ENCODE data around the gene SORCS2. TPM values are rescaled to one million over a fixed set of nuclear protein-coding genes. Genes with fewer than 3 reads are reported as not detected.

The SORCS2 gene
- total RNA-seq, 4 donors from 2014 or later = 0.19 to 0.85 (median 0.66) TPM

DNA sequence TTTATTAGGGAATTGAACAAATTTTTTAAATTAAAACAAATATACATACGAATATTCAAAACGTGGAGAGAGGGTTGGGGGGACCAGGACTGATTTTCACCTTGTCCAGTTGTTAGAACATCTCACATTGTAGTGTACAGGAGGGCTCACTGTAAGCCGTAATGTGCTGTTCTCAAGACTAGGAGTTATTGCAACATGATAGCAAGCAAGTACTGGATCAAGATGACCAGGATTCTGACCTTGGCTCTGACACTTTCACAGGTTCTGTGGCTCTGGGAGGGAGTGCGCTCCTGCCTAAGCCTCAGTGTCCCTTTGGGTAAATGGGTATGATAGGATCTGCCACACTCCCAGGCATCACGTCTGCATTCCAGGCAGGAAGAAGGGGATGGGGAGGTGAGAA, 59.0 kb downstream of the SORCS2 start:
- TF ChIP-seq, protein P1, sequence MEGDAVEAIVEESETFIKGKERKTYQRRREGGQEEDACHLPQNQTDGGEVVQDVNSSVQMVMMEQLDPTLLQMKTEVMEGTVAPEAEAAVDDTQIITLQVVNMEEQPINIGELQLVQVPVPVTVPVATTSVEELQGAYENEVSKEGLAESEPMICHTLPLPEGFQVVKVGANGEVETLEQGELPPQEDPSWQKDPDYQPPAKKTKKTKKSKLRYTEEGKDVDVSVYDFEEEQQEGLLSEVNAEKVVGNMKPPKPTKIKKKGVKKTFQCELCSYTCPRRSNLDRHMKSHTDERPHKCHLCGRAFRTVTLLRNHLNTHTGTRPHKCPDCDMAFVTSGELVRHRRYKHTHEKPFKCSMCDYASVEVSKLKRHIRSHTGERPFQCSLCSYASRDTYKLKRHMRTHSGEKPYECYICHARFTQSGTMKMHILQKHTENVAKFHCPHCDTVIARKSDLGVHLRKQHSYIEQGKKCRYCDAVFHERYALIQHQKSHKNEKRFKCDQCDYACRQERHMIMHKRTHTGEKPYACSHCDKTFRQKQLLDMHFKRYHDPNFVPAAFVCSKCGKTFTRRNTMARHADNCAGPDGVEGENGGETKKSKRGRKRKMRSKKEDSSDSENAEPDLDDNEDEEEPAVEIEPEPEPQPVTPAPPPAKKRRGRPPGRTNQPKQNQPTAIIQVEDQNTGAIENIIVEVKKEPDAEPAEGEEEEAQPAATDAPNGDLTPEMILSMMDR (IDR thresholded peaks at IDR 0.05; ENCODE audit: low read depth) = no peak

DNA sequence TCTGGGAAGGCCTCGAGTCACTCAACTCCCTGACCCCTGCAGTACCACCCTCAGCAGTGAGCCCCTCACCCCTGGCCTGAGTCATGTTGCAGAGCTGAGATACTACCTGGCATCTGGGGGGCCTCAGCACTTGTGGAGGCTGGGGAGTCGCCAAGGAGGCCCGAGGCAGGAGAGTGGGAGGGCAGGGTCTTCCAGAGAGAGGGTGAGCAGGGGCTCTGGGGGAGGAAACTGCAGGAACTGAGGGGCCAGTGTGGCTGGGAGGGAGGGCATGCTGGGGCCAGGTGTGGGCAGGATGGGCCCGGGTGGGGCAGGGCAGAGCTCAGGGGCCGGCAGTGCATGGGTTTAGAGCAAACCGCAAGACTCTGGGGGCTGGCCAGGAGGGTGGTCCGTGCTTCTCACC, 59.7 kb downstream of the SORCS2 start:
- TF ChIP-seq, protein P1 (IDR thresholded peaks at IDR 0.05; ENCODE audit: low read depth) = no peak

DNA sequence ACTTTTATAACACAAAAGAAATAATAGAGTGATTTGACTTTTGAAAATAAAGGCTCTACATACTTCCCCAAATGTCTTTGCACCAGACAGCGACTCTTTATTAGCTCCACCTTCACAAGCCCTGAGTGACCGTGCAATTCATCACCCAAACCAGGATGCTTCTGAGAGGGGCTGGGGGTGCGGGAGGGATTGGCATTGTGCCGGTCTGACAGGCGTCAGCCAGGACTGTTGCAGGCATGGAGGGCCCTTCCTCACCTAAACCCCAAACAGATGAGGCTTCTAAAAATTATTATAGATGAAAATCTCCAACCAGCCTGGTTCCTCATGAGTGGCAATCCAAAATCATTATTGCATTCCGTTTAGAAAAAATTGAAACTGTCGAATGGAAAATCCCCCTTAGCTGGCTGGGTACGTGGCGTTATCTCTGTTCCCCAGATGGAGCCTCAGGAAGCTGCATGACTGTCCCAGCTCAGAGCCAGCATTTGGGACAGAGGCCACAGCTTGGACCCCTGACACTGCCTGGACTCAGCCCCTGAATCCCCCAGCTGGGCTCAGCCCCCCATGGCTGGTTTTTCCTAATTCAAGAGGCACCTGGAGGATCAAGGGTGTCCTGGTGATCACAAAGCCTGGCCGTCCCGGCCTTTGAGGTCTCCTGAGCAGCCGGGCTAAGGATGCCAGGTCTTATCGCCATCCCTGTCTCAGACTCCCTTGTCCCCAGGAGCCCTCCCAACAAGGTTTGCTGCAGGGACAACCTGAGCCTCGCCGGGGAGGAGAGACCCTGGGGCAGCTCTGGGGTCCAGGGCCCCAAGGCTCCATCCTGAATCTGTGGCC, 60.4 kb downstream of the SORCS2 start:
- TF ChIP-seq, protein P1 (IDR thresholded peaks at IDR 0.05; ENCODE audit: low read depth) = no peak

DNA sequence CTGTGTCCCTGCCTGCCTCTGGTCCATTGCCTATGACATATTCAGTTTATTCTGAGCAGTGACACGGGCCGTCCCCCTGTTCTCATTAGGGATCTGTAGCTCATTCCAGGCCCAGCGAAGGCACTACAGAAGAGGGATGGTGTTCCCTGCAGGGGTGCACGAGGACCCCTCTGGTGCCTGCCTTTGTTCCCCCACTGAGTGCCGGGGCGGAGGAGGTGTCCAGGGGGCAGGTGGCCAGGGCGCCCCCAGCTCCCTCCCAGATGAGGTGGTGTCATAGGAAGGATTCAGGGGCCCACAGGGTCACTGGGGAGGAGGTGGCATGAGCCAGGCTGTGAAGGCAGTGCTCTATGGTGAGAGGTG, 61.0 kb downstream of the SORCS2 start:
- TF ChIP-seq, protein P1 (IDR thresholded peaks at IDR 0.05; ENCODE audit: low read depth) = no peak

DNA sequence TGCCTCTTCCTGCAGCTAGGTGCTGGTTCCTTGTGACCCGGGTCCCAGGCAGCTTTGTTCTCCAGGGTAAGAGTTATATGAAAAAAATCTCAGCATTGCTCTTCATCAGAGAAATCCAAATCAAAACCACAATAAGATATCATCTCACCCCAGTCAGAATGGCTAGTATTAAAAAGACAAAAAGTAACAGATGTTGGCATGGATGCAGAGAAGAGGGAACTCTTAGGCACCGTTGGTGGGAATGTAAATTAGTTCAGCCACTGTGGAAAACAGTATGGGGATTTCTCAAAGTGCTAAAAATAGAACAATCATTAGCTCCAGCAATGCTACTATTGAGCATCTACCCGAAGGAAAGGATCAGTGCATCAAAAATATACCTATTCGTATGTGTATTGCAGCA, 61.5 kb downstream of the SORCS2 start:
- TF ChIP-seq, protein P1 (IDR thresholded peaks at IDR 0.05; ENCODE audit: low read depth) = no peak

DNA sequence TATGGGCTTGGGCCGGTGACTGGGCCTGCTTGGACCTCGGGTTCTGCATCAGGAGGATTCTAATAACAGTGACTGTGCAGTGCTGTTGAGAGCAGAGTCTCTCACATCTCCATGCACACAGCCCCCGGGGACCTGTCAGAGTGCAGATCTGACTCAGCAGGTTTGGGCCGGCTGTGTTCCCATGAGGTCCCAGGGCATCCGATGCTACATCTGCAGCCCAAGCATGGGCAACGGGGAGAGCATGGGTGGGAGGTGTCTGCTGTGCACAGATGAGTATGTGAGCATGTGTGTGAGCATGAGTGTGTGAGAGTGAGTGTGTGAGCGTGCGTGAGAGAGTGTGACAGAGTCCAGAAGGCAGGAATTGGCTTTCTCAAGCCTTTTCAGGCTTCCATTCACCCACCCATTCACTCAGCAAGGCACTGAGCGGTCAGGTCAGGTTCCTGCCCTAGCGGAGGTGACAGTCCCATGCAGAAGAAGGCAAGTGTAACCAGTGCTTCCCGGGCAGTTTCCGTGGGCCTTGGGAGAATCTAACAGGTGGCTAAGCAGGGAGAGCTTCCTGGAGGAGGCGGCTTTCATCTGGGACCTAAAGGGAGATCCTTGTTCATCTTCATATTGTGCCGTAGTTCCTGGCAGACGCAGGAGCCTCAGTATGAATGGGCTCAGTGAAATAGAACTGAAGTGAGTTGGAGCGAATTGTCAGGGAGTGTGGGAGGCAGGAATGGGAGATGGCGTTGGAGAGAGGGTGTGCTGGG, 62.6 kb downstream of the SORCS2 start:
- TF ChIP-seq, protein P1 (IDR thresholded peaks at IDR 0.05; ENCODE audit: low read depth) = no peak

DNA sequence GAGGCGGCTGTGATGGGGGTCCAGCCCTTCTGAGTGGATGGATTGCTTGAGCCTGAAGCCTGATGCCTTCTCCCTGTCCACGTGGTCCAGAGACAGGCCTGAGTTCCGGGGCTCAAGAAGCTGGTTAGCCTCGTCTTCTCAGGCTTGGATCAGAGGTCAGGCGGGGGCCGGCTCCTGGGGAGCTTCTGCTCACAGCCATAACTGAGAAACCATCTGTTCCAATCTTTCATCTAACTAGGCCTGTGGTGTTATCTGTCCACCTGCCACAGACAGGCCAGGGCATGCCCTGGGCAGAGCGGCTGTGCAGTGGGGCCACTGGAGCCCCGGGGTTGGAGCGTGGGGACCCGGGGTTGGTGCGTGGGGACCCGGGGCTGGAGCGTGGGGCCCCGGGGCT, 63.1 kb downstream of the SORCS2 start:
- TF ChIP-seq, protein P1 (IDR thresholded peaks at IDR 0.05; ENCODE audit: low read depth) = no peak
